Activated CD8-positive, alpha-beta T cell treated with anti-CD3 and anti-CD28 coated beads for 36 hours (primary cell): ENCODE measurements around the gene EID1. TPM values are rescaled to one million over a fixed set of nuclear protein-coding genes. Genes with fewer than 3 reads are reported as not detected.

ENCODE experiments used
- ATAC-seq: fragments of 200-7000 bp; cut with Tn5 transposase; one replicate; pipeline ENCODE4 v1.10.0; 2021; ENCODE audit warnings: mild to moderate bottlenecking, moderate library complexity
- CTCF ChIA-PET: fragments of 350-600 bp; sonication (Branson Sonifier 250); formaldehyde crosslinking; loops from one replicate; lab custom pipeline; 2021; ENCODE audit warnings: antibody characterized with exemption; lab: Charles Lee
- POLR2A ChIA-PET: fragments of 350-600 bp; sonication (Branson Sonifier 250); formaldehyde crosslinking; loops from one replicate; lab custom pipeline; 2021; ENCODE audit warnings: antibody characterized with exemption; lab: Charles Lee
- DNase-seq: peaks from one replicate; pipeline ENCODE4 v3.0.0-alpha.2; 2020
- H3K27ac Mint-ChIP-seq: one replicate; pipeline ENCODE4 v1.8.0; 2021; ENCODE audit warnings: mild to moderate bottlenecking, mixed read lengths
- H3K27me3 Mint-ChIP-seq: one replicate; pipeline ENCODE4 v1.8.0; 2021; ENCODE audit warnings: mixed read lengths
- H3K36me3 Mint-ChIP-seq: one replicate; pipeline ENCODE4 v1.8.0; 2021; ENCODE audit warnings: low read depth, mixed read lengths
- H3K4me1 Mint-ChIP-seq: one replicate; pipeline ENCODE4 v1.8.0; 2021; ENCODE audit warnings: low read depth, mixed read lengths
- H3K4me3 Mint-ChIP-seq: one replicate; pipeline ENCODE4 v1.8.0; 2021; ENCODE audit warnings: mild to moderate bottlenecking, moderate library complexity, mixed read lengths
- H3K9me3 Mint-ChIP-seq: one replicate; pipeline ENCODE4 v1.8.0; 2021; ENCODE audit warnings: mixed read lengths
- intact Hi-C: fragments of 100-400 bp; cut with micrococcal nuclease; formaldehyde crosslinking; loops from one replicate; pipeline ENCODE4 v1.10.0; 2022
- total RNA-seq, 2 experiments: library from RNA; stranded (reverse); gene quantifications; one replicate each; pipeline ENCODE4 v1.2.3, GENCODE V29; 2021
- TF ChIP-seq, protein P1 (sequence below): fragments of 200-600 bp; IDR thresholded peaks from one replicate; pipeline ENCODE4 v1.8.0; 2022; ENCODE audit warnings: antibody characterized with exemption, mild to moderate bottlenecking

The EID1 gene
- total RNA-seq, 2 experiments from 2014 or later = 78.3 to 80.5 TPM

DNA sequence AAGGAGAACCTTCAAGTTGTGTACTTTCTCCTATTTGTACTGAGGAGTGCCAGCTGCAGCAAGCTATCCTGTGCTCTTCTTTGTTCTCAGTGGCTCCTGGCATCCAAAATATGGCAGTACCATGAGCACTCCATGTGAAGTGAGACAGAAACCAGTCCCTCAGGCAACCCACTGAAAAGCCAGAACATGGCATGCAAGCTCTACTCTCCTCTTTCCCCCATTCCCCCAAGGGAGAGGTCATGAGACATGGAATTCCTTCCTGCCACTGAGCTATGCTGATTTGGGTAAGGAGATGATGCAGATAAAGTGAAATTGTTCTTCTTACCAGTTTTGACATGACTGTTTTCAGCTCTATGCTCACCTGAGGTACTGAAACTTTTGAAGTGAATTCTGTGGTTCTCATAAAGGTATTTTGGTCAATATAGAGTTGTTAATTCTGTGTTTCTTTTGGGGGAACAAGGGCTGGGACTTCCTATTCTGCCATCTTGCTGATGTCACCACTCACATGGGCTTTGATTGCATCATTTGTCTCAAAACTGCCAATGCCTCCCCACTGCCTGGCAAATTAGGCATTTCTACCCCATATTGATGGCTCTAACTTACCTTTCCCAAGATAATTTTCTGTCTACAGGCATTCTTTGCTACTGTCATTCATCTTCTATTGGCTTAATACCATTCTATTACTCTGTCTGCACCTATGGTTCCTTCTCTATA, 44.3 kb upstream of the EID1 start:
- Mint-ChIP-seq H3K27ac (no peak overlapping the region), H3K36me3 (peaks cover 4% of the 10 kb centered on the region), H3K9me3 (peaks cover 19% of the 10 kb centered on the region), H3K4me3 (no peak overlapping the region), H3K4me1 (no peaks in the 10 kb centered on the region), H3K27me3 (peaks cover 16% of the 10 kb centered on the region)
- POLR2A ChIA-PET = no interaction called here
- CTCF ChIA-PET = no interaction called here
- ATAC-seq (no peak), DNase-seq (no peak)
- intact Hi-C loops = no loop called here
- TF ChIP-seq, protein P1, sequence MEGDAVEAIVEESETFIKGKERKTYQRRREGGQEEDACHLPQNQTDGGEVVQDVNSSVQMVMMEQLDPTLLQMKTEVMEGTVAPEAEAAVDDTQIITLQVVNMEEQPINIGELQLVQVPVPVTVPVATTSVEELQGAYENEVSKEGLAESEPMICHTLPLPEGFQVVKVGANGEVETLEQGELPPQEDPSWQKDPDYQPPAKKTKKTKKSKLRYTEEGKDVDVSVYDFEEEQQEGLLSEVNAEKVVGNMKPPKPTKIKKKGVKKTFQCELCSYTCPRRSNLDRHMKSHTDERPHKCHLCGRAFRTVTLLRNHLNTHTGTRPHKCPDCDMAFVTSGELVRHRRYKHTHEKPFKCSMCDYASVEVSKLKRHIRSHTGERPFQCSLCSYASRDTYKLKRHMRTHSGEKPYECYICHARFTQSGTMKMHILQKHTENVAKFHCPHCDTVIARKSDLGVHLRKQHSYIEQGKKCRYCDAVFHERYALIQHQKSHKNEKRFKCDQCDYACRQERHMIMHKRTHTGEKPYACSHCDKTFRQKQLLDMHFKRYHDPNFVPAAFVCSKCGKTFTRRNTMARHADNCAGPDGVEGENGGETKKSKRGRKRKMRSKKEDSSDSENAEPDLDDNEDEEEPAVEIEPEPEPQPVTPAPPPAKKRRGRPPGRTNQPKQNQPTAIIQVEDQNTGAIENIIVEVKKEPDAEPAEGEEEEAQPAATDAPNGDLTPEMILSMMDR = no peak

DNA sequence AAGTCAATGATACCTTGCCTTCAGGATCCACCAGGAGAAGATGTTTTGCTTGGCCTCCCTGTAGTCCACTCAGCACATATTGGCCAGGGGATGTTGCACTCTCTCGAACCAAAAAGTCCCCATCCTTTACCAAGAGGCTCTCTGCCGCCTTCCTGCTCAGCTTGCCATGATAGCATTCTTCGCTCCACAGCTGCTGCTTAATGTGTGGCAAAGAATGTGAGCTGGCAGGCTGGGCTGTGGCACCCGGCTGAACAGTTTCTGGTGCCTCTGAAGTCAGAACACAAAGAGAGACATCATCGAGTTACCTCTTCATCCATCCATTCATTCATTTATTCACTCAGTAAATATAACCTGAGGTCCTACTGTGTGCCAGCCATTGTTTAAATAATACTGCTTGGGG, 43.2 kb upstream of the EID1 start:
- ATAC-seq = no peak
- intact Hi-C loops = no loop called here
- H3K4me1 Mint-ChIP-seq = no peaks in the 10 kb centered on the region
- peaks cover 16% of the 10 kb centered on the region for H3K27me3 Mint-ChIP-seq
- peaks cover 6% of the 10 kb centered on the region for H3K36me3 Mint-ChIP-seq
- TF ChIP-seq, protein P1 = no peak
- H3K27ac Mint-ChIP-seq = no peak overlapping the region
- H3K4me3 Mint-ChIP-seq = no peak overlapping the region
- peaks cover 19% of the 10 kb centered on the region for H3K9me3 Mint-ChIP-seq
- DNase-seq = no peak
- POLR2A ChIA-PET = no interaction called here
- CTCF ChIA-PET = no interaction called here

DNA sequence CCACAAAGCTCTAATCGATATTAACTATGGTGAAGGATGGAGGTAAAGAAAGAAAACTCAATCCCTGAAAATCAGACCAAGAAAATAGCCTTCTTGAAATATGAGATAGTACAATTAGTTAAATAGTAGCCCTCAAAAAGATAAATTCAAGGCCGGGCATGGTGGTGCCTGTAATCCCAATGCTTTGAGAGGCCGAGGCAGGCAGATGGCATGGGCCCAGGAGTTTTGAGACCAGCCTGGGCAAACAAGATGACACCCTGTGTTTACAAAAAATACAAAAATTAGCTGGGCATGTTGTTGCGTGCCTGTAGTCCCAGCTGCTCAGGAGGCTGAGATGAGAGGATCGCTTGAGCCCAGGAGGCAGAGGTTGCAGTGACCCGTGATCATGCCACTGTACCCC, 35.4 kb upstream of the EID1 start:
- no peak overlapping the region for H3K4me3 Mint-ChIP-seq
- H3K27me3 Mint-ChIP-seq = peaks cover 4% of the 10 kb centered on the region
- POLR2A ChIA-PET = no interaction called here
- CTCF ChIA-PET = no interaction called here
- intact Hi-C loops = no loop called here
- peaks cover 2% of the 10 kb centered on the region for H3K36me3 Mint-ChIP-seq
- H3K9me3 Mint-ChIP-seq = peaks cover 2% of the 10 kb centered on the region
- H3K27ac Mint-ChIP-seq = no peak overlapping the region
- TF ChIP-seq, protein P1 = no peak
- ATAC-seq (no peak), DNase-seq (no peak)
- H3K4me1 Mint-ChIP-seq = no peaks in the 10 kb centered on the region

DNA sequence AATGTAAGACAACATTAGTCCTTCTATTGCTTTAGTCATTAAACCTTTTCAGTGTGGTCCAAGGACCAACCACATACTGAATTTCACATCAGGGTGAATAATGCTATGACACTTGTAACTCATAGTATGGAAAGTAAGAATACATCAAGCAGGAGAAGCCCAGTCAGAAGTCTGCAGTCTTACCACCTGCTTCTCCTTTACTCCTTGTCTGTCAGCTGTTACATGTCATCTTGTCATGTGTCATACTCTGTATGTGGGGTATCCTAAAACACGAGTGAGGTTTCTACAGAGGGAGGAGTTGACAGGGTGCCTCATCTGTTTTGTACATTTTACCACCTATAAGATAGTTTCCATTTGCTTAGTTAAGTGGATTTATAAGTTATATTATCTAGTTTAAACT, 32.8 kb upstream of the EID1 start:
- CTCF ChIA-PET = no interaction called here
- DNase-seq (no peak), ATAC-seq (peak; percentile 45)
- TF ChIP-seq, protein P1 = no peak
- POLR2A ChIA-PET = no interaction called here
- Mint-ChIP-seq H3K27me3 (peaks cover 3% of the 10 kb centered on the region), H3K4me1 (no peaks in the 10 kb centered on the region), H3K9me3 (peaks cover 2% of the 10 kb centered on the region), H3K27ac (no peak overlapping the region), H3K36me3 (no peaks in the 10 kb centered on the region), H3K4me3 (no peak overlapping the region)
- intact Hi-C loops = no loop called here

DNA sequence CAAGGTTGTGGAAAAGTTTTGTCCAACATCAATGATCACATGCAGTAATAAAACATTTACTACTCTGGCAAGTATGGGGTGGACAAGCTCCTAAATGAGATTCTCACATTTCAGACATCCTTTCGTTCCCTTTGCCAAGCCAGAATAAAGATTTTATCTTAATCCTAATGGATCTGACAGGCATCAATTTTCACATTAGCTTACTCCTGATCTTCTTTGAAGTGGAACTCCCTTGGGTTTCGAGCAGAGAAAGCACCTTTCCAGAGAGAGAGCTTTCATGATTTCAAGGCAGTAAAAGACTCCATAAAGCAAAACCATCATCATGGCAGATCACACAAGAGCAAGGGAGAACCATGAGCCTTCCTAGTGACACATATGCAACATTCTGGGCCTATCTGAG, 27.3 kb upstream of the EID1 start:
- Mint-ChIP-seq H3K27ac (no peak overlapping the region), H3K36me3 (no peaks in the 10 kb centered on the region), H3K4me3 (no peak overlapping the region), H3K27me3 (peaks cover 8% of the 10 kb centered on the region), H3K4me1 (no peaks in the 10 kb centered on the region), H3K9me3 (peaks cover 2% of the 10 kb centered on the region)
- DNase-seq (no peak), ATAC-seq (no peak)
- TF ChIP-seq, protein P1 = no peak
- ChIA-PET POLR2A (no interaction called here), CTCF (no interaction called here)
- intact Hi-C loops = no loop called here
